IPS DF 4.7 (cell line): ENCODE measurements around the gene FST.

Experiments used
- DNase-seq: peaks from one replicate; pipeline ENCODE4 v3.0.0-alpha.2; 2013; ENCODE audit warnings: low spot score; ENCODE audit errors: extremely low read depth

FST gene

GRCh38 chr5:53512539-53512938 is 32.1 kb downstream of the FST start:
- DNase-seq: no peak

- DNase-seq: no peak
These were observed 35.6 kb downstream of the FST start for GRCh38 chr5:53515988-53516387.

DNA sequence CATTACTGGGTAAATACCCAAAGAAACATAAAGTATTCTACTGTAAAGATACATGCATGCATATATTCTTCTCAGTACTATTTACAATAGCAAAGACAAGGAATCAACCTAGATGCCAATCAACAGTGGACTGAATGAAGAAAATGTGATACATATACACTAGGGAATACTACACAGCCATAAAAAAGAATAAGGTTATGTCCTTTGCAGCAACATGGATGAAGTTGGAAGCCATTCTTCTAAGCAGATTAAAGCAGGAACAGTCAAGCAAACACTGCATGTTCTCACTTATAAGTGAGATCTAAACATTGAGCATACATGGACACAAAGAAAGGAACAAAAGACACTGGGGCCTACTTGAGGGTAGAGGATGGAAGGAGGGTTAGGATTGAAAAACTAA is 40.4 kb downstream of the FST start:
- DNase-seq: no peak
